Measurements from ENCODE around the gene ILF2. TPM values are rescaled to one million over a fixed set of nuclear protein-coding genes. Genes with fewer than 3 reads are reported as not detected.

Gene ILF2
- total RNA-seq, 4 donors from 2014 or later = 111 to 167 (median 151) TPM

GRCh38 chr1:153685544-153686340 is 14.9 kb upstream of the ILF2 start:
- TF ChIP-seq CTCF (IDR thresholded peaks at IDR 0.05) = no peak
- TF ChIP-seq POLR2A (IDR thresholded peaks at IDR 0.05) = no peak
- no peak for DNase-seq
- no peaks in the 10 kb centered on the region for H3K9me3 ChIP-seq
- no peaks in the 10 kb centered on the region for H3K27me3 ChIP-seq
- no peaks in the 10 kb centered on the region for H3K36me3 ChIP-seq
- no peak overlapping the region for H3K27ac ChIP-seq
- H3K4me3 ChIP-seq (replicated peaks in 1 of 3) = no peak overlapping the region
- H3K4me1 ChIP-seq = no peaks in the 10 kb centered on the region
- WGBS, 2 donors = 73 to 75% methylated on average over 11 of the region's 11 CpGs
- intact Hi-C loops (cut with DNase I) = no loop called here

GRCh38 chr1:153684892-153685291 is 14.1 kb upstream of the ILF2 start:
- no peak overlapping the region for H3K27ac ChIP-seq
- intact Hi-C loops (cut with DNase I) = no loop called here
- WGBS, 2 donors = 87 to 92% methylated on average over 12 of the region's 12 CpGs
- H3K36me3 ChIP-seq = no peaks in the 10 kb centered on the region
- no peaks in the 10 kb centered on the region for H3K9me3 ChIP-seq
- DNase-seq = no peak
- H3K27me3 ChIP-seq = no peaks in the 10 kb centered on the region
- H3K4me3 ChIP-seq (replicated peaks in 1 of 3) = no peak overlapping the region
- peaks cover 0 to under 1% of the 10 kb centered on the region in 2 donors for H3K4me1 ChIP-seq
- TF ChIP-seq CTCF (IDR thresholded peaks at IDR 0.05) = no peak
- TF ChIP-seq POLR2A (IDR thresholded peaks at IDR 0.05) = no peak

GRCh38 chr1:153683854-153684253 is 13.1 kb upstream of the ILF2 start:
- TF ChIP-seq POLR2A (IDR thresholded peaks at IDR 0.05) (no peak), CTCF (IDR thresholded peaks at IDR 0.05) (no peak)
- intact Hi-C loops (cut with DNase I) = no loop called here
- Histone ChIP-seq H3K36me3 (no peaks in the 10 kb centered on the region), H3K4me1 (peaks cover 6 to 10% of the 10 kb centered on the region in 2 donors), H3K4me3 (replicated peaks in 1 of 3) (no peak overlapping the region), H3K27me3 (no peaks in the 10 kb centered on the region), H3K27ac (no peak overlapping the region), H3K9me3 (no peaks in the 10 kb centered on the region)
- no peak for DNase-seq
- WGBS, 2 donors = 83 to 89% methylated on average over 5 of the region's 5 CpGs

- Histone ChIP-seq H3K27ac (no peak overlapping the region), H3K27me3 (no peaks in the 10 kb centered on the region), H3K36me3 (no peaks in the 10 kb centered on the region), H3K4me3 (replicated peaks in 1 of 3) (no peak overlapping the region), H3K9me3 (no peaks in the 10 kb centered on the region), H3K4me1 (peaks cover 18 to 22% of the 10 kb centered on the region in 2 donors)
- TF ChIP-seq POLR2A (IDR thresholded peaks at IDR 0.05) (no peak), CTCF (IDR thresholded peaks at IDR 0.05) (no peak)
- intact Hi-C loops (cut with DNase I) = no loop called here
- 80 to 91% methylated on average over 6 to 7 of the region's 7 CpGs for WGBS, 2 donors
- no peak for DNase-seq
These were observed 11.9 kb upstream of the ILF2 start for GRCh38 chr1:153682730-153683129.

- DNase-seq = no peak
- Histone ChIP-seq H3K4me1 (peaks cover 18 to 22% of the 10 kb centered on the region in 2 donors), H3K36me3 (no peaks in the 10 kb centered on the region), H3K27ac (peak overlapping the region in 2 of 3 donors; percentile 56 to 61), H3K27me3 (no peaks in the 10 kb centered on the region), H3K9me3 (no peaks in the 10 kb centered on the region), H3K4me3 (replicated peaks in 1 of 3) (peak overlapping the region in 1 of 3 donors; percentile 51)
- intact Hi-C loops (cut with DNase I) = no loop called here
- TF ChIP-seq POLR2A (IDR thresholded peaks at IDR 0.05) (no peak), CTCF (IDR thresholded peaks at IDR 0.05) (no peak)
- 24 to 31% methylated on average over 10 of the region's 10 CpGs for WGBS, 2 donors
These were observed 9.3 kb upstream of the ILF2 start for GRCh38 chr1:153680120-153680403.

Measured in thyroid gland (tissue), 4 donors.